HepG2 (cell line): ENCODE measurements around the gene NARF. TPM values are rescaled to one million over a fixed set of nuclear protein-coding genes. Genes with fewer than 3 reads are reported as not detected.

ENCODE experiments used
- CBX1 ChIP-seq: IDR thresholded peaks from one replicate; pipeline ENCODE4 v1.6.1; 2016; ENCODE audit warnings: antibody characterized with exemption, low read depth
- ERF ChIP-seq: IDR thresholded peaks from 2 replicates; pipeline ENCODE4 v1.6.1; 2018; ENCODE audit warnings: missing biosample characterization, missing genetic modification reagents
- FUBP1 ChIP-seq: sonication (generic); formaldehyde crosslinking; IDR thresholded peaks from 2 replicates; pipeline ENCODE4 v1.5.1; 2020; ENCODE audit warnings: missing genetic modification reagents, mild to moderate bottlenecking, borderline replicate concordance
- HNRNPLL ChIP-seq: fragments of 200-400 bp; formaldehyde crosslinking; IDR thresholded peaks from 2 replicates; pipeline ENCODE4 v1.6.1; 2017; ENCODE audit warnings: mild to moderate bottlenecking, low read depth, low read length; ENCODE audit not compliant: poor library complexity, severe bottlenecking
- KDM5A ChIP-seq: fragments of 200-600 bp; sonication (generic); IDR thresholded peaks from 2 replicates; pipeline ENCODE4 v1.7.0; 2018; ENCODE audit warnings: antibody characterized with exemption, mild to moderate bottlenecking, low read length, borderline replicate concordance
- NPAS2 ChIP-seq: sonication (generic); formaldehyde crosslinking; IDR thresholded peaks from 2 replicates; pipeline ENCODE4 v1.8.0; 2022; ENCODE audit warnings: mild to moderate bottlenecking, missing genetic modification reagents, borderline replicate concordance
- NR2F2 ChIP-seq: IDR thresholded peaks from 2 replicates; pipeline ENCODE4 v1.6.1; 2012; ENCODE audit warnings: low read depth, inconsistent platforms, borderline replicate concordance
- SAFB2 ChIP-seq: sonication (generic); formaldehyde crosslinking; IDR thresholded peaks from 2 replicates; pipeline ENCODE4 v1.5.1; 2020; ENCODE audit warnings: missing genetic modification reagents, low read depth, mild to moderate bottlenecking, borderline replicate concordance
- SNRNP70 ChIP-seq: fragments of 200-400 bp; formaldehyde crosslinking; IDR thresholded peaks from 2 replicates; pipeline ENCODE4 v1.6.1; 2017; ENCODE audit warnings: mild to moderate bottlenecking, low read depth, low read length, moderate library complexity
- TAF1 ChIP-seq: sonication (generic); formaldehyde crosslinking; IDR thresholded peaks from 2 replicates; pipeline ENCODE4 v1.4.0; 2020; ENCODE audit warnings: missing genetic modification reagents
- ZFP82 ChIP-seq: sonication (generic); formaldehyde crosslinking; IDR thresholded peaks from 2 replicates; pipeline ENCODE4 v1.5.1; 2020; ENCODE audit warnings: mild to moderate bottlenecking, missing genetic modification reagents, borderline replicate concordance
- ZMYM4 ChIP-seq: sonication (generic); formaldehyde crosslinking; IDR thresholded peaks from 2 replicates; pipeline ENCODE4 v1.8.1; 2023; ENCODE audit warnings: mild to moderate bottlenecking, missing genetic modification reagents
- ZNF17 ChIP-seq: sonication (generic); formaldehyde crosslinking; IDR thresholded peaks from 2 replicates; pipeline ENCODE4 v1.5.0; 2020; ENCODE audit warnings: mild to moderate bottlenecking, missing genetic modification reagents
- ZNF225 ChIP-seq: sonication (generic); formaldehyde crosslinking; IDR thresholded peaks from 2 replicates; pipeline ENCODE4 v1.4.0; 2020; ENCODE audit warnings: mild to moderate bottlenecking, missing genetic modification reagents
- ZNF747 ChIP-seq: sonication (generic); formaldehyde crosslinking; IDR thresholded peaks from 2 replicates; pipeline ENCODE4 v1.8.1; 2023; ENCODE audit warnings: missing genetic modification reagents, mild to moderate bottlenecking, borderline replicate concordance
- ZSCAN29 ChIP-seq: sonication (generic); formaldehyde crosslinking; conservative IDR thresholded peaks from 2 replicates; pipeline ENCODE4 v1.4.0; 2020; ENCODE audit warnings: mild to moderate bottlenecking, missing genetic modification reagents
- polyA plus RNA-seq, 8 experiments: library from polyadenylated mRNA; depleted of rRNA in 3 of 8; stranded (reverse) in 7 of 8; unstranded in 1 of 8; fragments of >200 nt; fragmentation: Illumina TruSeq in 4 of 8; extraction: Trizol in 4 of 8; gene quantifications; 2 replicates each; pipeline versions ENCODE4 v1.2.1 to v1.2.3, GENCODE V29; 2011 to 2016; ENCODE audit warnings: low read depth in 4 of 8, missing spikeins in 1 of 8, mixed read lengths in 1 of 8; ENCODE audit not compliant: insufficient read depth in 1 of 8
- total RNA-seq, 5 experiments: library from RNA; depleted of rRNA; stranded (reverse); fragments of >200 nt; fragmentation: Illumina TruSeq; extraction: Trizol; gene quantifications; 2 replicates each; pipeline ENCODE4 v1.2.3, GENCODE V29; 2016; ENCODE audit warnings: low read depth in 1 of 5
- TF ChIP-seq, protein P1 (sequence below): sonication (generic); formaldehyde crosslinking; IDR thresholded peaks from 2 replicates; pipeline ENCODE4 v1.5.1; 2020; ENCODE audit warnings: mild to moderate bottlenecking, missing genetic modification reagents, moderate library complexity
- TF ChIP-seq, protein P2 (sequence below): sonication (generic); formaldehyde crosslinking; IDR thresholded peaks from 2 replicates; pipeline ENCODE4 v1.9.0; 2021; ENCODE audit warnings: missing genetic modification reagents, mild to moderate bottlenecking, borderline replicate concordance
- TF ChIP-seq, protein P3 (sequence below): sonication (generic); formaldehyde crosslinking; IDR thresholded peaks from 2 replicates; pipeline ENCODE4 v1.8.1; 2023; ENCODE audit warnings: mild to moderate bottlenecking, missing genetic modification reagents

The NARF gene
- total and polyA plus RNA-seq, 2 of the 13 experiments (the other 11 are each of a cell fraction or from before 2014, with no cell fraction given): 61.1 to 144 TPM

GRCh38 chr17:82418001-82418986, 40.2 kb upstream of the NARF start, which contains the start of the genes HEXD and OGFOD3 (continued):
- TF ChIP-seq, protein P1, sequence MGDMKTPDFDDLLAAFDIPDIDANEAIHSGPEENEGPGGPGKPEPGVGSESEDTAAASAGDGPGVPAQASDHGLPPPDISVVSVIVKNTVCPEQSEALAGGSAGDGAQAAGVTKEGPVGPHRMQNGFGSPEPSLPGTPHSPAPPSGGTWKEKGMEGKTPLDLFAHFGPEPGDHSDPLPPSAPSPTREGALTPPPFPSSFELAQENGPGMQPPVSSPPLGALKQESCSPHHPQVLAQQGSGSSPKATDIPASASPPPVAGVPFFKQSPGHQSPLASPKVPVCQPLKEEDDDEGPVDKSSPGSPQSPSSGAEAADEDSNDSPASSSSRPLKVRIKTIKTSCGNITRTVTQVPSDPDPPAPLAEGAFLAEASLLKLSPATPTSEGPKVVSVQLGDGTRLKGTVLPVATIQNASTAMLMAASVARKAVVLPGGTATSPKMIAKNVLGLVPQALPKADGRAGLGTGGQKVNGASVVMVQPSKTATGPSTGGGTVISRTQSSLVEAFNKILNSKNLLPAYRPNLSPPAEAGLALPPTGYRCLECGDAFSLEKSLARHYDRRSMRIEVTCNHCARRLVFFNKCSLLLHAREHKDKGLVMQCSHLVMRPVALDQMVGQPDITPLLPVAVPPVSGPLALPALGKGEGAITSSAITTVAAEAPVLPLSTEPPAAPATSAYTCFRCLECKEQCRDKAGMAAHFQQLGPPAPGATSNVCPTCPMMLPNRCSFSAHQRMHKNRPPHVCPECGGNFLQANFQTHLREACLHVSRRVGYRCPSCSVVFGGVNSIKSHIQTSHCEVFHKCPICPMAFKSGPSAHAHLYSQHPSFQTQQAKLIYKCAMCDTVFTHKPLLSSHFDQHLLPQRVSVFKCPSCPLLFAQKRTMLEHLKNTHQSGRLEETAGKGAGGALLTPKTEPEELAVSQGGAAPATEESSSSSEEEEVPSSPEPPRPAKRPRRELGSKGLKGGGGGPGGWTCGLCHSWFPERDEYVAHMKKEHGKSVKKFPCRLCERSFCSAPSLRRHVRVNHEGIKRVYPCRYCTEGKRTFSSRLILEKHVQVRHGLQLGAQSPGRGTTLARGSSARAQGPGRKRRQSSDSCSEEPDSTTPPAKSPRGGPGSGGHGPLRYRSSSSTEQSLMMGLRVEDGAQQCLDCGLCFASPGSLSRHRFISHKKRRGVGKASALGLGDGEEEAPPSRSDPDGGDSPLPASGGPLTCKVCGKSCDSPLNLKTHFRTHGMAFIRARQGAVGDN (CRISPR knock-in tag): peak; percentile 91
- TF ChIP-seq TAF1 (CRISPR knock-in tag) (peak; percentile 73), HNRNPLL (peak; percentile 66), ZNF747 (CRISPR knock-in tag) (no peak; the same call in 1 of the 2 replicates), ZNF225 (CRISPR knock-in tag) (peak; percentile 92), CBX1 (peak; percentile 84), SNRNP70 (no peak), ZFP82 (CRISPR knock-in tag) (peak; percentile 10; the same call in 1 of the 2 replicates), ZSCAN29 (CRISPR knock-in tag) (no peak), ERF (CRISPR knock-in tag) (peak; percentile 49; the same call in 1 of the 2 replicates), ZMYM4 (peak; percentile 70; the same call in 1 of the 2 replicates), NR2F2 (peak; percentile 35; the same call in 1 of the 2 replicates), KDM5A (peak; percentile 93), FUBP1 (0 out of 2 replicates have a peak, but pooled peaks have one; percentile 12), ZNF17 (no peak), NPAS2 (CRISPR knock-in tag) (no peak), SAFB2 (CRISPR knock-in tag) (peak; percentile 90)
- TF ChIP-seq, protein P2, sequence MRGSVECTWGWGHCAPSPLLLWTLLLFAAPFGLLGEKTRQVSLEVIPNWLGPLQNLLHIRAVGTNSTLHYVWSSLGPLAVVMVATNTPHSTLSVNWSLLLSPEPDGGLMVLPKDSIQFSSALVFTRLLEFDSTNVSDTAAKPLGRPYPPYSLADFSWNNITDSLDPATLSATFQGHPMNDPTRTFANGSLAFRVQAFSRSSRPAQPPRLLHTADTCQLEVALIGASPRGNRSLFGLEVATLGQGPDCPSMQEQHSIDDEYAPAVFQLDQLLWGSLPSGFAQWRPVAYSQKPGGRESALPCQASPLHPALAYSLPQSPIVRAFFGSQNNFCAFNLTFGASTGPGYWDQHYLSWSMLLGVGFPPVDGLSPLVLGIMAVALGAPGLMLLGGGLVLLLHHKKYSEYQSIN (CRISPR knock-in tag): no peak
- TF ChIP-seq, protein P3, sequence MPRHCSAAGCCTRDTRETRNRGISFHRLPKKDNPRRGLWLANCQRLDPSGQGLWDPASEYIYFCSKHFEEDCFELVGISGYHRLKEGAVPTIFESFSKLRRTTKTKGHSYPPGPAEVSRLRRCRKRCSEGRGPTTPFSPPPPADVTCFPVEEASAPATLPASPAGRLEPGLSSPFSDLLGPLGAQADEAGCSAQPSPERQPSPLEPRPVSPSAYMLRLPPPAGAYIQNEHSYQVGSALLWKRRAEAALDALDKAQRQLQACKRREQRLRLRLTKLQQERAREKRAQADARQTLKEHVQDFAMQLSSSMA (CRISPR knock-in tag): peak; percentile 78; the same call in 1 of the 2 replicates
